HG03139 (cell line): ENCODE data around the gene SDS.
"Not testable (repeated sequence)": the region's sequence is repeated elsewhere in the genome, so short reads cannot be mapped to it uniquely, and the experiment has no call there.

ENCODE experiments used
- ATAC-seq: cut with Tn5 transposase; IDR thresholded peaks from one replicate; pipeline ENCODE4 v1.9.1; 2021; ENCODE audit not compliant: unreplicated experiment

The SDS gene

DNA sequence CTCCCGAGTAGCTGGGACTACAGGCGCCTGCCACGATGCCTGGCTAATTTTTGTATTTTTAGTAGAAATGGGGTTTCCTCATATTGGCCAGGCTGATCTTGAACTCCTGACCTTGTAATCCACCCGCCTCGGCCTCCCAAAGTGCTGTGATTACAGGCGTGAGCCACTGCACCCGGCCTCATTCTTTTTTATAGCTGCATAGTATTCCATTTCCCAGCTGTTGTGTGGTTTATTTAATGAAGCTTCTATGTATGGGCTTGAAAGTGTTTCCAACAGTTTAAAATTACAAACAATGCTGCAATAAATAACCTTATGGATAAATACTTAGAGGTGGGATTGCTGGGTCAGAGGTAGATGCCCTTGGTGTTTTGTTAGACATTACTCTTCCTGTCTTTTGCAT lies 49.5 kb downstream of the SDS start:
- ATAC-seq: not testable (repeated sequence)

DNA sequence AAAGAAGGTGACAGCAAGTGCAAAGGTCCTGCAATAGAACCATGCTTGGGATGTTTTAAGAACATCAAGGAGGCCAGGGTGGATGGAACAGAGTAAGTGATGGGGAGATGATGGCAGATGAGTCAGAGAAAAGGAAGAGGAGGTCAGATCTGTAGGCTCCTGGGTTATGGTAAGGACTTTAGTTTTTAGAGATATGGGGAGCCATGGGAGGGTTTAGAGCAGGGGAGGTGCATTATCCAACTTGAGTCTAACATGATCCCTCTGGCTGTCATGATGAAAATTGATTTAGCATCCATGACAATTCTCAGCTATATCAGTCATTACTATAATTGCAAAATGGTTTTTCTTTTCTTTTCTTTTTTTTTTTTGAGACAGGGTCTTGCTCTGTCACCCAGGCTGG lies 52.6 kb downstream of the SDS start:
- no peak for ATAC-seq

DNA sequence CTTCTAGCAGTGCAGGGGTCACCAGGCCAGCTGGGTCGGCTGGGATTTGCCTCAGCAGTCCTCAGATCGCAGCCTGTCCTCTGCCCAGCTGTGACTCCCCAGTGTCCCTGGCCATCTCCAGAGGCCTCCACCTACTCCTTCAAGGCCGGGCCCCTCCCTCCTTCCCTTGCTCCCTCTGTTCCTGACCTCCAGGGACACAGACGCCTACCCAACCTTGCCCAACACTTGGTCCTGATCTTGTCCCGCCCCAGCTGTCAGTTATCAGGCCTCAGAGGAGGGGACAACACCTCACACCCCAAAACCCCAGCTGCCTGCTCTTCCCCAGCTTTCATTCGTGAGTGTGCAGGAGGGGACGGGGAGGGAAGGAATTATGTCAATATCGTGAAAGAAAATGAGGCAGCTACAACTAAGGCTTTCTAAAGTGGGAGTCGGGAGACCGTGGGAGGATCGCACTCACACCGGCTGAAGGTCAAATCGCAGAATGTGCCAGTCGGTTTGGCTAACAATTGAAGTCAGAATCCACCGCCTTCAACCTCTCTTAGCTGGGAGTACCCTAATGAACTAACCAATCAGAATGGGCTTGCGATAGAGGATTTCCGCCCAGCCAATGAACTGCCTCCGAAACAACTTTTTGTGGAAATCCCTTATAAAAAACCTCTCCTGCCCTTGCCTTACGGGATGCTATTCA lies 54.7 kb downstream of the SDS start:
- ATAC-seq: no peak

DNA sequence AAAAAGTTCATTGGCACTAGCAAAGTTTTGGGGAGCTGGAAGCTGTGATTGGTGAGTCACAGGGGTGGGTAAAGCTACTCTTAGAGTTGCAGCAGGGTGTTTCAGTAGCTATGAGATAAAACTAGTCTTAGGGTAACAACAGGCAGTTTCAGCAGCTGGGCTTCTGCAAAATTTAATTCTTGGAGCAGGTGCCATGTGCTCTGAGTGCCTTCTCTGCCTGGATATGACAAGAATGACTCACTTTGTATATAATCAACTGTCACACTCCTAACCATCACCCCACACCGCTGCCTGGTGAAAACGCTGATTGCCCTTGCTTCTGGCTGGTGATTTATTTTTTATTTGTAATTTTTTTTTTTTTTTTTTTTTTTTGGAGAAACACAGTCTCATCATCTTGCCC lies 55.8 kb downstream of the SDS start:
- no peak for ATAC-seq

DNA sequence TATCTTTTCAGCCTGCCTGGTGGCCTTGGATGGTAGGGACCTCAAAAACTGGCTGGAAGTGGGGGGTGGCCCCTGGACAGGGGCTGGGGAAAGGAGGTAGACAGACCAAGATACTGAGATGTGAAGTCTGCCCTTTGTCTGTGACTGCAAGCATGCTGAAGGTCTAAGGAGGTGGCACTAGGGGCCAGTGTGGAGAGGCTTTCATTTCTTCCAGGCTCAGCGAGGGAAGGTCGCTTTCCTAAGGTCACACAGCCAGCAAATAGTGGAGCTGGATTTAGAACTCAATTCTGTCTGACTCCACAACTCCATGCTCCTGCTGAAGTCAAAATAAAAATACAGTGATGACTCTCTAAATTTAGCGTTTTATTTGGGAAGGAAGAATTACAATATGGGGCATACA lies 56.6 kb downstream of the SDS start:
- no peak for ATAC-seq

DNA sequence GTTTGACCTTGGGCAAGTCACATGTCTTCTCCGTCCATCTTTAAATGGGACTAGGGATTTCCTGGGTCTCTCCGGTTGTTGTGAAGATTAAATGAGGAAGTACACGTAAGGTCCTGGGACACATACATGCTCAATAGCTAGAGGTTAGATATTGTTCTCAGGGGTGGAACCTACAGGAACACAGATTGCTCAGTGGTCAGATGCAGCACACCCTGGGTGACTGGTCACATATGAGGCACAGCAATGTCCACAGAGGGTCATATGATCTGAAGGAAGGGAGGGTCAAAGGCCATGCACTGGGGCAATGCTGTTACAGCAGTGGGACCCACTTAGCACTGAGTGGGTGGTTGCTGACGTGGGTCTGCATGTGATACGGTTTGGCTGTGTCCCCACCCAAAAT lies 57.3 kb downstream of the SDS start:
- no peak for ATAC-seq

DNA sequence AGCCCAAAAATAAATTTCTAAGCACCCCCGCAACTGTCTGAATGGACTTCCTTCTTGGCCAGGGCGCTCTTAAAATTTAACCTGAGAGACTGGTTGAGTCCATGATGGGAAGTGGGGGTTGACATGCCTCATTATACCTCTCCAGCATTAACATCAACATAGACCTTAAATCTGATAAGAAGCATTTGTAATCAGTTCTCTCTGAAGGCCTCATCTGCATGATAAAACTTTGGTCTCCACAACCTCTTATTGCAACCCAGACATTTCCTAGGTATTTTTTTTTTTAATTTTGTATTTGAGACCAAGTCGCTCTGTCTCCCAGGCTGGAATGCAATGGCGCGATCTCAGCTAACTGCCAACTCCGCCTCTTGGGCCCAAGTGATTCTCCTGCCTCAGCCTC lies 58.4 kb downstream of the SDS start:
- ATAC-seq: no peak
